Calu3 (cell line): ENCODE measurements around the gene OPCML. TPM values are rescaled to one million over a fixed set of nuclear protein-coding genes. Genes with fewer than 3 reads are reported as not detected.

ENCODE experiments used
- BruUV-seq: library from RNA; stranded (reverse); fragments of 400-500 nt; replicated peaks from 2 replicates; lab custom pipeline; 2021; lab: Mats Ljungman, UMichigan
- CTCF ChIA-PET: fragments of 300-600 bp; sonication (Branson Sonifier 250); formaldehyde crosslinking; loops from one replicate; lab custom pipeline; 2022; ENCODE audit warnings: antibody characterized with exemption; lab: Charles Lee
- DNase-seq: peaks from one replicate; pipeline ENCODE4 v3.0.0; 2022
- H3K27ac Mint-ChIP-seq: one replicate; pipeline ENCODE4 v1.8.0; 2022; ENCODE audit warnings: mixed read lengths; ENCODE audit not compliant: unreplicated experiment
- H3K27me3 Mint-ChIP-seq: one replicate; pipeline ENCODE4 v1.8.0; 2022; ENCODE audit warnings: mixed read lengths; ENCODE audit not compliant: unreplicated experiment
- H3K36me3 Mint-ChIP-seq: one replicate; pipeline ENCODE4 v1.8.0; 2022; ENCODE audit warnings: mild to moderate bottlenecking, moderate library complexity, mixed read lengths; ENCODE audit not compliant: insufficient read depth, unreplicated experiment
- H3K4me1 Mint-ChIP-seq: one replicate; pipeline ENCODE4 v1.8.0; 2022; ENCODE audit warnings: mild to moderate bottlenecking, low read depth, mixed read lengths; ENCODE audit not compliant: unreplicated experiment
- H3K4me3 Mint-ChIP-seq: one replicate; pipeline ENCODE4 v1.8.0; 2022; ENCODE audit warnings: mild to moderate bottlenecking, low read depth, moderate library complexity, mixed read lengths; ENCODE audit not compliant: unreplicated experiment
- H3K9me3 Mint-ChIP-seq: one replicate; pipeline ENCODE4 v1.8.0; 2022; ENCODE audit warnings: low read depth, mixed read lengths; ENCODE audit not compliant: unreplicated experiment
- intact Hi-C: fragments of 100-400 bp; cut with micrococcal nuclease; formaldehyde crosslinking; loops from one replicate; pipeline ENCODE4 v1.10.0; 2022; ENCODE audit not compliant: unreplicated experiment
- total RNA-seq: library from RNA; stranded (reverse); gene quantifications from 2 replicates; pipeline ENCODE4 v1.2.3, GENCODE V29; 2022
- TF ChIP-seq, protein P1 (sequence below): fragments of 200-600 bp; IDR thresholded peaks from one replicate; pipeline ENCODE4 v1.8.0; 2022; ENCODE audit warnings: antibody characterized with exemption; ENCODE audit not compliant: unreplicated experiment

Gene OPCML
- total RNA-seq, 1 experiment from 2014 or later, result not detected

DNA sequence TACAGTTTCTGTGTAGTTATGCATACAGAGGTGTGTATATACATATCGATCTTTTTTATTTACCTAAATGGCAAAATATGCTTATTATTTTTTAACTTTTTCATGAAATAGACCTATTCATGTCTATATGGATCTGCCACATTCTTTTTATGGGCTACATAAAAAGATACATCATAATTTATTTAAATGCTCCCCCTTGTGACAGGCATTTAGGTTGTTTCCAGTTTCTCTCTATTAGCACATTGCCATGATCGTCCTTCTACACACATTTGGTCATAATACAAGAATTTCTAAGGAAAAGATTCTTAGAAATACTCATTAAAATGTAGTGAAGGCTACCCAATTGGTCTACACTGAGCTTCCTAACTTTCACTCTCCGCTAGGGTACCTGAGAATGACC, 1067.4 kb downstream of the OPCML start:
- Mint-ChIP-seq H3K27ac (no peak overlapping the region), H3K36me3 (no peaks in the 10 kb centered on the region), H3K4me1 (no peaks in the 10 kb centered on the region), H3K4me3 (no peak overlapping the region), H3K27me3 (no peaks in the 10 kb centered on the region), H3K9me3 (peaks cover 8% of the 10 kb centered on the region)
- TF ChIP-seq, protein P1, sequence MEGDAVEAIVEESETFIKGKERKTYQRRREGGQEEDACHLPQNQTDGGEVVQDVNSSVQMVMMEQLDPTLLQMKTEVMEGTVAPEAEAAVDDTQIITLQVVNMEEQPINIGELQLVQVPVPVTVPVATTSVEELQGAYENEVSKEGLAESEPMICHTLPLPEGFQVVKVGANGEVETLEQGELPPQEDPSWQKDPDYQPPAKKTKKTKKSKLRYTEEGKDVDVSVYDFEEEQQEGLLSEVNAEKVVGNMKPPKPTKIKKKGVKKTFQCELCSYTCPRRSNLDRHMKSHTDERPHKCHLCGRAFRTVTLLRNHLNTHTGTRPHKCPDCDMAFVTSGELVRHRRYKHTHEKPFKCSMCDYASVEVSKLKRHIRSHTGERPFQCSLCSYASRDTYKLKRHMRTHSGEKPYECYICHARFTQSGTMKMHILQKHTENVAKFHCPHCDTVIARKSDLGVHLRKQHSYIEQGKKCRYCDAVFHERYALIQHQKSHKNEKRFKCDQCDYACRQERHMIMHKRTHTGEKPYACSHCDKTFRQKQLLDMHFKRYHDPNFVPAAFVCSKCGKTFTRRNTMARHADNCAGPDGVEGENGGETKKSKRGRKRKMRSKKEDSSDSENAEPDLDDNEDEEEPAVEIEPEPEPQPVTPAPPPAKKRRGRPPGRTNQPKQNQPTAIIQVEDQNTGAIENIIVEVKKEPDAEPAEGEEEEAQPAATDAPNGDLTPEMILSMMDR, result no peak
- CTCF ChIA-PET, result no interaction called here
- BruUV-seq, result no TSS peak
- intact Hi-C loops, result no loop called here
- no peak for DNase-seq

DNA sequence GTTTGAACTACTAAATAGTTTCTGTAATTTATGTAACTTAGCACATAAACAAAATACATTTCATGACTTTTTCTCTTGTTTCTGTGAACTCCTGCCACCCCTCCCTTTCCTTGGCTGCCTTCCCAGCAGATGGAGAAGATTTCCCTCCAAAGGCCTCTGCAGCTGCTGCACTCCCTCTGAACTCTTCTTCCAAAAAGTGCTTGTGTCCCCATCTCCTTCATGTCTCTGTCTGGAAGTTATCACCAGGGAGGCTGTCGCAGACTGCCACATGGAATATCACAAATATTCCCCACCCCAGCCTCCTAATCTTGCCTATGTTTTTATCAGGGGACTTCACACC, 1068.3 kb downstream of the OPCML start:
- DNase-seq, result no peak
- no TSS peak for BruUV-seq

DNA sequence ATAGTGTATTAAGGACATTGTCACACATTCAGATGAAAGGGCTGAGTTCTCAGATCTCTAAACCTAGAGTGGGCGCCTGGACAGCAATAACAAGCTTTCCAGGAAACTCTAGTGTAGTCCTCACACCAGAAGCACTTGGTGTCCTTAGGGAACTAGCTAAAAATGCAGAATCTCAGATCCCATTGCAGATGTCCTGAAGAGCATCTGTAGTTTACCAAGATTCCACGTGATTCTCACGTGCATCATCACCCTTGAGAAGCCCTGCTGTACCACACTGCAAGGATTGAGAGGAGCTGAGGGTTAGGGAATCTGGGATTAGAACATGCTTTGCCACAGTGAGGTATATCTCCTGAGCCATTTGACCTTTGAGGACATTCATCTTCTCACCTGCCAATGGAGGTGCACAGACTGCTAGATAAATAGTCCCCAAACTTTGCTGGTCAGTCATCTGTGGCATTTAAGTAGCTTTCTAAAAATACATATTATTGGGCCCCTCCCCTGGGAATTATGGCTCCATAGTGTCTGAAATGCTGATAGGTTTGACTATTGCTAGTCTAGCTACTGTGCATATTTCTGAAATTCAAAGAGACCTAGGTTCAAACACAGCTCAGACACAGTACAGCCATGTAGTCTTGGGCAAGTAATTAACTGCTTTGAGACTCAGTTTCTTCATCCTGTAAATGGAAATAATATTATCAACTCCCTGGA, 1068.9 kb downstream of the OPCML start:
- H3K4me3 Mint-ChIP-seq, result no peak overlapping the region
- CTCF ChIA-PET, result interaction anchor here (0.6 kb wide), 1 partner anchor 31 kb away, joined by 4 read pairs; no protein-coding TSS in a partner anchor
- H3K9me3 Mint-ChIP-seq, result peaks cover 8% of the 10 kb centered on the region
- H3K27me3 Mint-ChIP-seq, result no peaks in the 10 kb centered on the region
- no peak for DNase-seq
- BruUV-seq, result no TSS peak
- no peak overlapping the region for H3K27ac Mint-ChIP-seq
- no peaks in the 10 kb centered on the region for H3K4me1 Mint-ChIP-seq
- no peaks in the 10 kb centered on the region for H3K36me3 Mint-ChIP-seq
- intact Hi-C loops, result no loop called here
- TF ChIP-seq, protein P1, result no peak

More for the DNA sequence above, 1068.3 kb downstream of the OPCML start:
- Mint-ChIP-seq H3K4me1 (no peaks in the 10 kb centered on the region), H3K4me3 (no peak overlapping the region), H3K9me3 (peaks cover 8% of the 10 kb centered on the region), H3K36me3 (no peaks in the 10 kb centered on the region), H3K27ac (no peak overlapping the region), H3K27me3 (no peaks in the 10 kb centered on the region)
- TF ChIP-seq, protein P1, result no peak
- CTCF ChIA-PET, result no interaction called here
- intact Hi-C loops, result no loop called here

DNA sequence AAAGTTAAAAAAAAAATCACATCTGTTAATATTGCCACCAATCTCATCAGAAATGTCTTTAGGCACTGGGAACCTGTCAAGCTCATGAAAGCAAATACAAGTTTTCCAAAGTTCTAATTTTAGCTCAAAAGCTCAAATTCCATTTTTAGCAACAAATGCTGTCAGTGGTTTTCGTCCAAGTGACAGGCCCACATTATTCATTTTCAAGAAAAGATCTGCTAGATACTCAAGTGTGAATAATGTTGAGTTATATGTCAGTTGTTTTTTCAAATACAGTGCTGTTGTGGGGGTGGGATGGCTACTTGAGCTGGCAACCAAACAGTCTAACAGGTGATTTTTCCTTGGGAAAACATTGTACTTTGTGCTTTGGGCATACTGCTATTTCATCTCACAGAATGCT, 1072.6 kb downstream of the OPCML start:
- intact Hi-C loops, result no loop called here
- no TSS peak for BruUV-seq
- peaks cover 16% of the 10 kb centered on the region for H3K9me3 Mint-ChIP-seq

More for the DNA sequence above, 1072.6 kb downstream of the OPCML start:
- DNase-seq, result no peak
- TF ChIP-seq, protein P1, result no peak
- Mint-ChIP-seq H3K4me1 (no peaks in the 10 kb centered on the region), H3K36me3 (no peaks in the 10 kb centered on the region), H3K4me3 (no peak overlapping the region), H3K27me3 (no peaks in the 10 kb centered on the region), H3K27ac (no peak overlapping the region)
- CTCF ChIA-PET, result interaction anchor here (0.7 kb wide), 1 partner anchor 12 kb away, joined by 3 read pairs; no protein-coding TSS in a partner anchor
